Ovary (tissue), 9 donors: ENCODE measurements around the gene UAP1. TPM values are rescaled to one million over a fixed set of nuclear protein-coding genes. Genes with fewer than 3 reads are reported as not detected.
A peak's percentile ranks its signal among the peaks of the same experiment; 100 is the strongest.

Source experiments
- DNase-seq, 5 donors: peaks; one replicate each; pipeline ENCODE4 v3.0.0-alpha.2; 2019 to 2020
- H3K27ac ChIP-seq, 2 donors: fragments of 200-600 bp; one replicate each; pipeline versions ENCODE4 v1.5.1 to v1.8.0; 2019 to 2022
- H3K27me3 ChIP-seq: fragments of 200-600 bp; one replicate; pipeline ENCODE4 v1.8.0; 2022
- H3K36me3 ChIP-seq: fragments of 200-600 bp; sonication (generic); one replicate; pipeline ENCODE4 v1.5.1; 2019
- H3K4me1 ChIP-seq: one replicate; pipeline ENCODE4 v1.8.1; 2013; ENCODE audit warnings: mild to moderate bottlenecking, moderate library complexity; ENCODE audit not compliant: insufficient read depth
- H3K4me3 ChIP-seq: fragments of 200-600 bp; sonication (generic); one replicate; pipeline ENCODE4 v1.5.1; 2017
- H3K9me3 ChIP-seq, 2 donors: fragments of 200-600 bp in 1 of 2; sonication (generic) in 1 of 2; one replicate each; pipeline versions ENCODE4 v1.5.1 to v1.8.1; 2013 to 2019; ENCODE audit warnings: mild to moderate bottlenecking in 1 of 2, moderate library complexity in 1 of 2
- CTCF ChIP-seq, 3 donors: fragments of 450-650 bp in 2 of 3; fragments of 200-600 bp in 1 of 3; IDR thresholded peaks; one replicate each; pipeline versions ENCODE4 v1.5.1 to v1.8.0; 2016 to 2022; ENCODE audit warnings: antibody characterized with exemption in 3 of 3, mild to moderate bottlenecking in 1 of 3
- EP300 ChIP-seq: sonication (generic); formaldehyde crosslinking; IDR thresholded peaks from one replicate; pipeline ENCODE4 v1.6.1; 2017; ENCODE audit warnings: antibody characterized with exemption
- POLR2A ChIP-seq: fragments of 450-650 bp; IDR thresholded peaks from one replicate; pipeline ENCODE4 v1.6.1; 2017; ENCODE audit warnings: antibody characterized with exemption, mild to moderate bottlenecking, moderate library complexity
- WGBS, 3 donors: extraction: QIAGEN DNeasy Blood & Tissue Kit in 1 of 3; methylation state at CpG; one replicate each; pipeline versions ENCODE4 v1.1.5 to v1.1.7; 2013 to 2017; 5-methylcytosine and 5-hydroxymethylcytosine counted together
- intact Hi-C, 4 donors: fragments of 100-400 bp; cut with DNase I; formaldehyde crosslinking; loops; one replicate each; pipeline versions ENCODE4 v1.11.0 to v1.15.1; 2022 to 2023
- polyA plus RNA-seq, 2 donors: library from polyadenylated mRNA; stranded (reverse); fragments of 200-250 nt in 1 of 2; fragments of 350-450 nt in 1 of 2; fragmentation: Illumina TruSeq in 1 of 2; extraction: RNeasy Lipid Tissue Mini Kit (QIAGEN cat#74804) in 1 of 2; gene quantifications; one replicate each; pipeline ENCODE4 v1.2.3, GENCODE V29; 2013 to 2014
- total RNA-seq, 7 donors: library from RNA; depleted of rRNA in 2 of 7; stranded (reverse); fragments of >200 nt in 2 of 7; fragmentation: NEBNext Ultra II Directional in 3 of 7; extraction: Animal tissue kit (Norgen Biotek cat#: 25700) in 3 of 7; gene quantifications; one replicate each; pipeline versions ENCODE4 v1.1.0 to v1.2.4, GENCODE V29; 2016 to 2023
- donor health status: DM: no; HTN: no; CAD: no; lungs with moderate emphysema.
- donor health status: DM: no; HTN: no; CAD: no.
- donor health status: Bipolar disorder and iron deficiency.
- donor health status: DM: yes; HTN: yes; CAD: no.
- donor health status: DM: no; HTN: no; CAD: no.
- donor health status: DM: yes; HTN: yes; CAD: no.

Gene UAP1
- total and polyA plus RNA-seq, 9 donors: 31.2 to 108 (median 49.3) TPM

- 25 to 43% (median 38%) methylated on average over 8 of the region's 8 CpGs for WGBS, 3 donors
- intact Hi-C loops: no loop called here
- Histone ChIP-seq H3K9me3 (peaks cover 0 to 3% of the 10 kb centered on the region in 2 donors), H3K4me3 (no peak overlapping the region), H3K27ac (no peak overlapping the region), H3K36me3 (no peaks in the 10 kb centered on the region), H3K27me3 (no peaks in the 10 kb centered on the region), H3K4me1 (peaks cover 2% of the 10 kb centered on the region)
- TF ChIP-seq POLR2A: no peak
- DNase-seq: peak in 1 of 5 donors; percentile 51
Measured at GRCh38 chr1:162612606-162613400, 51.3 kb downstream of the UAP1 start.

GRCh38 chr1:162616848-162617247 is 55.3 kb downstream of the UAP1 start:
- H3K27ac ChIP-seq: no peak overlapping the region
- no peak for DNase-seq
- TF ChIP-seq POLR2A: no peak
- peaks cover 0 to 3% of the 10 kb centered on the region in 2 donors for H3K9me3 ChIP-seq
- no peaks in the 10 kb centered on the region for H3K27me3 ChIP-seq
- WGBS, 3 donors: 81 to 89% (median 82%) methylated on average over 1 of the region's 1 CpG
- H3K4me3 ChIP-seq: no peak overlapping the region
- intact Hi-C loops: no loop called here
- no peaks in the 10 kb centered on the region for H3K36me3 ChIP-seq
- peaks cover 2% of the 10 kb centered on the region for H3K4me1 ChIP-seq

GRCh38 chr1:162617513-162617912 is 56.0 kb downstream of the UAP1 start:
- no peak for DNase-seq
- Histone ChIP-seq H3K4me1 (peaks cover 2% of the 10 kb centered on the region), H3K36me3 (no peaks in the 10 kb centered on the region), H3K27ac (no peak overlapping the region), H3K4me3 (no peak overlapping the region), H3K27me3 (no peaks in the 10 kb centered on the region), H3K9me3 (peaks cover 0 to 3% of the 10 kb centered on the region in 2 donors)
- whole genome bisulfite sequencing, 3 donors: 96 to 98% (median 96%) methylated on average over 1 of the region's 1 CpG
- TF ChIP-seq CTCF (IDR thresholded peaks at IDR 0.05) (no peak), POLR2A (no peak), EP300 (no peak)
- intact Hi-C loops: no loop called here

- no peak overlapping the region for H3K4me3 ChIP-seq
- TF ChIP-seq CTCF (IDR thresholded peaks at IDR 0.05): no peak
- TF ChIP-seq EP300: no peak
- no peak for TF ChIP-seq POLR2A
- no peaks in the 10 kb centered on the region for H3K4me1 ChIP-seq
- no peaks in the 10 kb centered on the region for H3K27me3 ChIP-seq
- peaks cover 0 to 3% of the 10 kb centered on the region in 2 donors for H3K9me3 ChIP-seq
- H3K27ac ChIP-seq: no peak overlapping the region
- DNase-seq: no peak
- no peaks in the 10 kb centered on the region for H3K36me3 ChIP-seq
- intact Hi-C loops: no loop called here
- WGBS, 3 donors: 91 to 92% (median 91%) methylated on average over 3 of the region's 3 CpGs
Measured at GRCh38 chr1:162619076-162619475, 57.6 kb downstream of the UAP1 start.

GRCh38 chr1:162621256-162621655 is 59.7 kb downstream of the UAP1 start:
- Histone ChIP-seq H3K27me3 (no peaks in the 10 kb centered on the region), H3K4me1 (peaks cover under 1% of the 10 kb centered on the region), H3K9me3 (peaks cover 0 to 3% of the 10 kb centered on the region in 2 donors), H3K4me3 (no peak overlapping the region), H3K36me3 (no peaks in the 10 kb centered on the region), H3K27ac (no peak overlapping the region)
- intact Hi-C loops: no loop called here
- TF ChIP-seq EP300 (no peak), POLR2A (no peak), CTCF (IDR thresholded peaks at IDR 0.05) (no peak)
- no peak for DNase-seq
